GM23248 (cell line): ENCODE data around the gene THBS1. TPM values are rescaled to one million over a fixed set of nuclear protein-coding genes. Genes with fewer than 3 reads are reported as not detected.

ENCODE experiments used
- DNase-seq: peaks from one replicate; pipeline ENCODE4 v3.0.0-alpha.2; 2015
- H2AFZ ChIP-seq: fragments of 200-600 bp; sonication (generic); 2 replicates; pipeline ENCODE4 v1.6.1; 2016; ENCODE audit warnings: antibody characterized with exemption
- H3F3A ChIP-seq: fragments of 200-600 bp; sonication (generic); 2 replicates; pipeline ENCODE4 v1.6.1; 2016; ENCODE audit warnings: mild to moderate bottlenecking, antibody characterized with exemption, mixed run types; ENCODE audit not compliant: insufficient read depth
- H3K27ac ChIP-seq: fragments of 200-600 bp; sonication (generic); 2 replicates; pipeline ENCODE4 v1.5.1; 2016; ENCODE audit warnings: mild to moderate bottlenecking
- H3K27me3 ChIP-seq: fragments of 200-600 bp; sonication (generic); replicated peaks from 2 replicates; pipeline ENCODE4 v1.6.1; 2016; ENCODE audit warnings: mild to moderate bottlenecking; ENCODE audit not compliant: insufficient read depth
- H3K36me3 ChIP-seq: fragments of 200-600 bp; sonication (generic); 2 replicates; pipeline ENCODE4 v1.6.1; 2016; ENCODE audit warnings: low read depth, mild to moderate bottlenecking
- H3K4me1 ChIP-seq: fragments of 200-600 bp; sonication (generic); 2 replicates; pipeline ENCODE4 v1.6.1; 2016; ENCODE audit warnings: mild to moderate bottlenecking; ENCODE audit not compliant: insufficient read depth
- H3K4me2 ChIP-seq: fragments of 200-600 bp; sonication (generic); one replicate; pipeline ENCODE4 v1.6.1; 2016; ENCODE audit warnings: mild to moderate bottlenecking; ENCODE audit not compliant: unreplicated experiment
- H3K4me3 ChIP-seq: fragments of 200-600 bp; sonication (generic); 2 replicates; pipeline ENCODE4 v1.5.1; 2016; ENCODE audit warnings: mild to moderate bottlenecking
- H3K79me2 ChIP-seq: fragments of 200-600 bp; sonication (generic); 2 replicates; pipeline ENCODE4 v1.6.1; 2016; ENCODE audit warnings: mild to moderate bottlenecking; ENCODE audit not compliant: insufficient read depth
- H3K9ac ChIP-seq: fragments of 200-600 bp; sonication (generic); 2 replicates; pipeline ENCODE4 v1.6.1; 2016; ENCODE audit warnings: mild to moderate bottlenecking
- H3K9me2 ChIP-seq: fragments of 200-600 bp; sonication (generic); 2 replicates; pipeline ENCODE4 v1.6.1; 2016; ENCODE audit warnings: mixed run types, mild to moderate bottlenecking, moderate library complexity; ENCODE audit not compliant: insufficient read depth
- H3K9me3 ChIP-seq: fragments of 200-600 bp; sonication (generic); one replicate; pipeline ENCODE4 v1.6.1; 2017; ENCODE audit warnings: low read depth
- H4K20me1 ChIP-seq: fragments of 200-600 bp; sonication (generic); 2 replicates; pipeline ENCODE4 v1.6.0; 2016; ENCODE audit not compliant: insufficient read depth
- EZH2 ChIP-seq: fragments of 200-600 bp; sonication (generic); IDR thresholded peaks from 2 replicates; pipeline ENCODE4 v1.6.1; 2018; ENCODE audit warnings: antibody characterized with exemption, mild to moderate bottlenecking; ENCODE audit not compliant: insufficient read depth, poor library complexity, severe bottlenecking
- EZH2phosphoT487 ChIP-seq: fragments of 200-600 bp; sonication (generic); IDR thresholded peaks from 2 replicates; pipeline ENCODE4 v1.6.1; 2018; ENCODE audit warnings: antibody characterized with exemption, moderate library complexity, mild to moderate bottlenecking, low read depth; ENCODE audit not compliant: insufficient read depth
- WGBS, 2 experiments: methylation state at CpG; one replicate each; pipeline ENCODE4 v1.1.6; 2015 to 2017; ENCODE audit warnings: low lambda C conversion rate in 2 of 2, low coverage in 1 of 2; ENCODE audit errors: missing lambda C conversion rate in 2 of 2; 5-methylcytosine and 5-hydroxymethylcytosine counted together
- in situ Hi-C: fragments of 300-500 bp; cut with MboI; formaldehyde crosslinking; loops from 2 replicates; pipeline ENCODE4 v1.15.0; 2020
- polyA plus RNA-seq: library from polyadenylated mRNA; unstranded; fragments of >200 nt; fragmentation: Nextera tagmentation; extraction: Ambion mirVana; gene quantifications from 2 replicates; pipeline ENCODE4 v1.2.1, GENCODE V29; 2016
- total RNA-seq: library from RNA; depleted of rRNA; stranded (reverse); fragments of >200 nt; shearing (Covaris generic); gene quantifications from 2 replicates; pipeline ENCODE4 v1.2.3, GENCODE V29; 2014

The THBS1 gene
- total and polyA plus RNA-seq, 2 experiments from 2014 or later, result 2,858 to 7,697 TPM

DNA sequence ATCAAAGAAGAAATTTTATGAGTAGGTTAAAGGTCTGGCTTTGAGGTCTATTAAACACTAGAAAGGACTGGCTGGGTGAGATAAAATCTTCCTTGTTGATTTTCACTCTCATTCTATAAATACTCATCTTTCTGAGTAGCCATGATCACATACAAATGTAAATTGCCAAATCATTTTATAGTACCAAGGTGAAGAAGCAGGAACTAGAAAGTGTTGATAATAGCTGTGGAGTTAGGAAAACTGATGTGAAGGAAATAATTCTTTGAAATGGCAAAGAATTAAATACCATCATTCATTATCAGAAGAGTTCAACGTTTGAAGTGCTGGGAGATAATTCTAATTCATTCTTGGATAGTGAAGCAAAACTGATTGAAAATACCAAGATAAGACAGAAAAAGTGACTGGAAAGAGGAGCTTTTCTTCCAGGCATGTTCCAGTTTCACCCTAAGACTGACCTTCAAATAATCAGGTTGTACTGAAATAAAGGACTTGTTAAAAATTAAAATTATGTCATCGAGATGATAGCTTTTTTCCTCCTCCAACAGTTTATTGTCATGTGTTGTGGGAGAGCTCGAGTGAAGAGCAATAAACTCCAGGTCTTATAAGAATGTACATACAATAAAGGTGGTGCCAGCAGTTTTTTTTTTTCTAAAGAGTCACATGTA lies 17.4 kb downstream of the THBS1 start:
- H3K9me2 ChIP-seq, result no peaks in the 10 kb centered on the region
- TF ChIP-seq EZH2, result no peak
- peak; percentile 81; the same call in 1 of the 2 replicates for TF ChIP-seq EZH2phosphoT487
- no peaks in the 10 kb centered on the region for H3K79me2 ChIP-seq
- peak overlapping the region; percentile 89 for H3K9ac ChIP-seq
- peaks cover 17% of the 10 kb centered on the region; the same call in 1 of the 2 replicates for H4K20me1 ChIP-seq
- peak; percentile 77 for DNase-seq
- H3F3A ChIP-seq, result peaks cover 87% of the 10 kb centered on the region
- WGBS, 2 experiments, result 2 to 4% methylated on average over 3 of the region's 3 CpGs
- no peaks in the 10 kb centered on the region for H3K27me3 ChIP-seq
- in situ Hi-C loops, result no loop called here
- no peak overlapping the region for H2AFZ ChIP-seq
- H3K36me3 ChIP-seq, result peaks cover 52% of the 10 kb centered on the region
- peak overlapping the region; percentile 95 for H3K27ac ChIP-seq
- H3K4me2 ChIP-seq, result peak overlapping the region; percentile 61
- H3K9me3 ChIP-seq, result no peaks in the 10 kb centered on the region
- H3K4me1 ChIP-seq, result peaks cover 16% of the 10 kb centered on the region
- peak overlapping the region; percentile 74 for H3K4me3 ChIP-seq

GRCh38 chr15:39598958-39599845 lies 18.3 kb downstream of the THBS1 start:
- Histone ChIP-seq H3K9ac (peak overlapping the region; percentile 89), H2AFZ (no peak overlapping the region), H3K4me2 (peak overlapping the region; percentile 61), H3K4me3 (peak overlapping the region; percentile 74), H3K9me2 (no peaks in the 10 kb centered on the region), H3K27ac (peak overlapping the region; percentile 95), H4K20me1 (peaks cover 12% of the 10 kb centered on the region; the same call in 1 of the 2 replicates), H3K27me3 (no peaks in the 10 kb centered on the region), H3K9me3 (no peaks in the 10 kb centered on the region), H3K36me3 (peaks cover 44% of the 10 kb centered on the region), H3F3A (peaks cover 80% of the 10 kb centered on the region), H3K4me1 (peaks cover 16% of the 10 kb centered on the region), H3K79me2 (no peaks in the 10 kb centered on the region)
- in situ Hi-C loops, result no loop called here
- no peak for TF ChIP-seq EZH2
- TF ChIP-seq EZH2phosphoT487, result no peak
- WGBS, 2 experiments, result 76 to 78% methylated on average over 12 of the region's 12 CpGs
- DNase-seq, result peak; percentile 50

DNA sequence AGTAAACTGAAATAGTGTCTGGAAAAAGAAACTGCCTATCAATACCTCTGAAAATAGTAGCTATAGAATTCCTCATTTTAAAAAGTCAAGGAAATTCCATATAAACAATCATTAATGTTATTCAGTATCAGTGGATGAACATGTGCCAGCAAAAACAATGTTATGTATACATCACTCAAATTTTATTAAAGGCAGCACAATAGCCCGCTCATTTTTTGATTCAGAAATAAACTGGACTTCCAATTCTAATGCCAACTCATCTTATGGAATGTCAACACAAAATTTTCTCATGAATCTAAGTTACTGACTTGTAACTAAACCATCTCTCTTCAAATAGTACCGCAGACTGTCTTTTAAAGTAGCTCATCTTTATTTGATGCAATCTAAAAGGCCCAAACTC lies 19.0 kb downstream of the THBS1 start:
- H3K27ac ChIP-seq, result peak overlapping the region; percentile 95
- WGBS, 2 experiments, result 89 to 97% methylated on average over 2 of the region's 2 CpGs
- in situ Hi-C loops, result loop anchor here (10.0 kb wide), 1 partner anchor 165 kb away; no protein-coding TSS in a partner anchor
- no peaks in the 10 kb centered on the region for H3K9me2 ChIP-seq
- peak; percentile 51; the same call in 1 of the 2 replicates for TF ChIP-seq EZH2phosphoT487
- TF ChIP-seq EZH2, result no peak
- H3K9me3 ChIP-seq, result no peaks in the 10 kb centered on the region
- no peaks in the 10 kb centered on the region for H3K79me2 ChIP-seq
- H3F3A ChIP-seq, result peaks cover 80% of the 10 kb centered on the region
- no peak overlapping the region for H2AFZ ChIP-seq
- peaks cover 8% of the 10 kb centered on the region; the same call in 1 of the 2 replicates for H4K20me1 ChIP-seq
- peak overlapping the region; percentile 74 for H3K4me3 ChIP-seq
- peak; percentile 62 for DNase-seq
- H3K4me2 ChIP-seq, result peak overlapping the region; percentile 61
- H3K9ac ChIP-seq, result peak overlapping the region; percentile 89
- peaks cover 37% of the 10 kb centered on the region for H3K36me3 ChIP-seq
- H3K4me1 ChIP-seq, result peaks cover 16% of the 10 kb centered on the region
- no peaks in the 10 kb centered on the region for H3K27me3 ChIP-seq

- no peak for TF ChIP-seq EZH2
- TF ChIP-seq EZH2phosphoT487, result no peak
- H4K20me1 ChIP-seq, result no peaks in the 10 kb centered on the region
- peak; percentile 13 for DNase-seq
- no peaks in the 10 kb centered on the region for H3K79me2 ChIP-seq
- no peak overlapping the region for H2AFZ ChIP-seq
- H3K4me1 ChIP-seq, result peaks cover 16% of the 10 kb centered on the region
- no peak overlapping the region for H3K9ac ChIP-seq
- no peak overlapping the region for H3K4me3 ChIP-seq
- H3K36me3 ChIP-seq, result peaks cover 16% of the 10 kb centered on the region; the same call in 1 of the 2 replicates
- no peak overlapping the region for H3K27ac ChIP-seq
- peaks cover 62% of the 10 kb centered on the region for H3F3A ChIP-seq
- in situ Hi-C loops, result loop anchor here (10.0 kb wide), 1 partner anchor 163 kb away; no protein-coding TSS in a partner anchor
- no peaks in the 10 kb centered on the region for H3K27me3 ChIP-seq
- WGBS, 2 experiments, result 92 to 94% methylated on average over 5 of the region's 5 CpGs
- no peaks in the 10 kb centered on the region for H3K9me3 ChIP-seq
- H3K4me2 ChIP-seq, result no peak overlapping the region
- H3K9me2 ChIP-seq, result peaks cover 3% of the 10 kb centered on the region; the same call in 1 of the 2 replicates
These were observed 21.3 kb downstream of the THBS1 start for GRCh38 chr15:39602143-39602542.
